ENCODE results near the gene PRR20C.
"Not testable (repeated sequence)": the region's sequence is repeated elsewhere in the genome, so short reads cannot be mapped to it uniquely, and the experiment has no call there.

Gene PRR20C

GRCh38 chr13:57153761-57154160 lies at the start of gene PRR20C:
Gene PRR20C (plus strand): TSS chr13:57154061. CDS start chr13:57154448, 387 bp downstream.
- not testable (repeated sequence) for H3K4me3 Mint-ChIP-seq; H3K27ac Mint-ChIP-seq; H3K36me3 Mint-ChIP-seq; H3K4me1 Mint-ChIP-seq; ATAC-seq; H3K9me3 Mint-ChIP-seq; DNase-seq (ENCODE audit: low spot score in 2 of 2)

GRCh38 chr13:57114945-57115344 lies 38.9 kb upstream of the PRR20C start:
- no peak overlapping the region for H3K27ac Mint-ChIP-seq
- no peak for ATAC-seq

DNA sequence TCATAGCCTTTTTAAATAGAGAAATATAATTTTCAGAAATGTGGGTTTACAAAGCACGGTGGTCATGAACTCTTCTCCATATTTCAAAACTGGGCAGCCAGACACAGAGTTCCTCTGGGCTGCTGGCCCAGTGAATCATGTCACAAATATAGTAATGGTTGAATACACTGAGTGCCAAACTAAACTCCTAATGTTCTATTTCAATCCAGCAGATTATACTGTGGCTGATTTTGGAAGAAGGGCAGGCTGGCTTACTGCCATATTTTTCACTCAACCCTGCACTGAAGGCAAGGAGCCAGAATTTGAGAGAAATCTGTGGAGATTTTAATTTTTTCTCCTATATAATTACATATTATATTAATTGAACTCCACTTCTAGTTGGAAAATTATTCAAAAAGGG lies 30.2 kb upstream of the PRR20C start:
- DNase-seq (ENCODE audit: low spot score in 2 of 2): no peak
- no peak overlapping the region for H3K4me3 Mint-ChIP-seq
- H3K36me3 Mint-ChIP-seq: no peaks in the 10 kb centered on the region
- H3K9me3 Mint-ChIP-seq: peaks cover 3% of the 10 kb centered on the region
- no peak overlapping the region for H3K27ac Mint-ChIP-seq
- no peaks in the 10 kb centered on the region for H3K4me1 Mint-ChIP-seq
- ATAC-seq: no peak

More at GRCh38 chr13:57114945-57115344, 38.9 kb upstream of the PRR20C start:
- Mint-ChIP-seq H3K4me1 (no peaks in the 10 kb centered on the region), H3K4me3 (no peak overlapping the region), H3K36me3 (no peaks in the 10 kb centered on the region), H3K9me3 (peaks cover 36% of the 10 kb centered on the region)
- DNase-seq (ENCODE audit: low spot score in 2 of 2): no peak

DNA sequence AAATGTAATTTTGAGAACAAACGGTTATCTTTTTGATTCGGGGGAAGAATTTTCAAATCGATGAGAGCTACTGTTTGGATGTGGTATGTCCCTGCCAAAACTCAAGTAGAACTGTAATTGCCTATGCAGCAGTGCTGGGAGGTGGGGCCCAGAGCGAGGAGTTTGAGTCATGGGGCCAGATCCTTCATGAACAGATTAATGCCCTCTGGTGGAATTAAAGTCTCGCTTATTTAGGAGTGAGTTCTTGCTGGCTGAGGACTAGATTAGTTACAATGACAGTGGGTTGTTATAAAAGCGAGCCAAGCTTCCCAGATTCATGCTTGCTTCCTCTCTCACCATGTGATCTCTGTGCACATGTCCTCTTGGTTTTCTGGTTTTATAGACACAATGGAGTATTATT lies 25.0 kb upstream of the PRR20C start:
- Mint-ChIP-seq H3K4me3 (no peak overlapping the region), H3K27ac (no peak overlapping the region), H3K9me3 (peaks cover 10% of the 10 kb centered on the region), H3K4me1 (no peaks in the 10 kb centered on the region), H3K36me3 (no peaks in the 10 kb centered on the region)
- ATAC-seq (no peak), DNase-seq (ENCODE audit: low spot score in 2 of 2) (no peak)

GRCh38 chr13:57136093-57136492 lies 17.8 kb upstream of the PRR20C start:
- ATAC-seq: no peak
- Mint-ChIP-seq H3K9me3 (peaks cover 17% of the 10 kb centered on the region), H3K27ac (no peak overlapping the region), H3K4me1 (no peaks in the 10 kb centered on the region), H3K36me3 (no peaks in the 10 kb centered on the region), H3K4me3 (no peak overlapping the region)
- no peak for DNase-seq (ENCODE audit: low spot score in 2 of 2)

DNA sequence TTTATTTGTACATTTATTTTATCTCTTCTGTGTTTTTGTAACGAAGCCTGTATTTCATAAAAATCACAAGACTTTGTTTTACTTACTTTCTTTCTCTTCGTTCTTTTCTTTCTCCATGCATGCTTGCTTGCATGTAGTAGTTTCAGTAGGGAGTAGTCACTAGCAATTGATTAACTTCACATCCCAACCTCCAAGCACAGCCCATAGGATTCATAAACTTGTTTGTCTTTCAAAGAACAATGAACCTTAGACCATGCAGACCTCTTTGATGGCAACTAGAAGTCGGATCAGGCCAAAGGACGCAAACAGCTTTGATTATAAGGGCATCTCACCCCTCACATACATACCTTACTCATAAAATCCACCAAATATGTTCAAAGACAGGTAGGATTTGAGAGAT lies 16.3 kb upstream of the PRR20C start:
- Mint-ChIP-seq H3K36me3 (no peaks in the 10 kb centered on the region), H3K27ac (no peak overlapping the region), H3K4me1 (no peaks in the 10 kb centered on the region), H3K4me3 (no peak overlapping the region), H3K9me3 (peaks cover 13% of the 10 kb centered on the region)
- ATAC-seq: no peak
- no peak for DNase-seq (ENCODE audit: low spot score in 2 of 2)

DNA sequence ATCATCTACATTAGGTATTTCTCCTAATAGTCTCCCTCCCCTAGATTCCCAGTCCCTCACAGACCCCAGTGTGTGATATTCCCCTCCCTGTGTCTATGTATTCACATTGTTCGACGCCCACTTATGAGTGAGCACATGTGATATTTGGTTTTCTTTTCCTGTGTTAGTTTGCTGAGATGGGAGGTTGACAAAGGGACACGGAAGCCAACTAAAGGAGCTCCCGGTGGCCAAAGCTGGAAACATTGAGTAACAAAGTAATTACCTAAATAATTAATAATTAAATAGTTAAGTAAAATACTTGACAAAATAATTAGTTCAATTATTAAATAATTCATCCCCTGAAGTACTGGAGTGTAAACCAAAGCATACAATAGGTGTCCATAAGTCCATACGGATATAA lies 14.9 kb upstream of the PRR20C start:
- Mint-ChIP-seq H3K36me3 (no peaks in the 10 kb centered on the region), H3K27ac (no peak overlapping the region), H3K4me1 (no peaks in the 10 kb centered on the region), H3K4me3 (no peak overlapping the region), H3K9me3 (peaks cover 8% of the 10 kb centered on the region)
- DNase-seq (ENCODE audit: low spot score in 2 of 2): no peak
- no peak for ATAC-seq

GRCh38 chr13:57139781-57140180 lies 14.1 kb upstream of the PRR20C start:
- not testable (repeated sequence) for H3K9me3 Mint-ChIP-seq; H3K4me3 Mint-ChIP-seq; H3K27ac Mint-ChIP-seq; H3K4me1 Mint-ChIP-seq; H3K36me3 Mint-ChIP-seq; ATAC-seq; DNase-seq (ENCODE audit: low spot score in 2 of 2)

DNA sequence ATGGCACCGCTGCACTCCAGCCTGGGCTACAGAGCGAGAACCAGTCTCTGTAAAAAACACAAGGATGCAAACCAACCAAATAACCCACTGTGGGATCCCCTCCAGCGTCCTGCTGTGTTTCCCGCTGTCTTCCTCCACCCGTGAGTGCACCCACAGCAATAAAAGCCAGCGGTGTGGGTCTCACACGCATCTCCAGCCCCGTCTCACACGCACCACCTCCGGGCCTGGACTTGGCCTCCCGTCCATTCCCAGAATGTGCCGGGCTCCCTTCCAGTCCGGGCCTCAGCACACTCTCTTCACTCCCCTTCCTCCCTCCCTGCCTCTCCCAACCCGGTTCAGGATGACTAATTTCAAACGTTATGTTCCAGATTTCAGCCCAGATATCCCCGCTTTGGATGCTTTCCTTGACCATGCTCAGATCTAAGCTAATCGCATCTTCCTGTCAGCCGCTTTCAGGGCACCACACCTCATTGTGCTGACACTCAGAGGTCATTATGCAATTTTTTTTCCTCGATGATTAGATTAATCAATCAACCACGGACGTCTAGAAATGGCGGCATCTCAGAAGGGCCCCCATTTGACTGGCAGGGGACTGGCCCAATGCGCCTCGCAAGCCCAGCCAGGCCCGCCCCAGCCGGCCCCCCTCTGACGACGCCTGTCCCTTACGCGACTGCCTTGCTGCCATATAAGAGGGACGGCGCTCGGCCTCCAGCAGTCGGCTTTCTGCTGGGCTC lies 13.5 kb upstream of the PRR20C start, which contains the start of gene PRR20A:
Gene PRR20A, plus strand, starts transcription at position 684 of the 734 bp plus-strand sequence. CDS start 387 bp downstream, outside the sequence.
- H3K27ac Mint-ChIP-seq; H3K4me1 Mint-ChIP-seq; H3K4me3 Mint-ChIP-seq; H3K9me3 Mint-ChIP-seq; DNase-seq (ENCODE audit: low spot score in 2 of 2); H3K36me3 Mint-ChIP-seq; ATAC-seq: not testable (repeated sequence)

DNA sequence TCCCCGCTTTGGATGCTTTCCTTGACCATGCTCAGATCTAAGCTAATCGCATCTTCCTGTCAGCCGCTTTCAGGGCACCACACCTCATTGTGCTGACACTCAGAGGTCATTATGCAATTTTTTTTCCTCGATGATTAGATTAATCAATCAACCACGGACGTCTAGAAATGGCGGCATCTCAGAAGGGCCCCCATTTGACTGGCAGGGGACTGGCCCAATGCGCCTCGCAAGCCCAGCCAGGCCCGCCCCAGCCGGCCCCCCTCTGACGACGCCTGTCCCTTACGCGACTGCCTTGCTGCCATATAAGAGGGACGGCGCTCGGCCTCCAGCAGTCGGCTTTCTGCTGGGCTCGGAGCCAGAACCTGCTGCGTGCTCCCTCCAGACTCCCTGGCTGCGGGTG lies 6.7 kb upstream of the PRR20C start, which contains the start of gene PRR20B:
Gene PRR20B, plus strand, starts transcription at position 301 of the 400 bp plus-strand sequence. CDS start 387 bp downstream, outside the sequence.
- not testable (repeated sequence) for ATAC-seq; H3K36me3 Mint-ChIP-seq; H3K4me3 Mint-ChIP-seq; H3K27ac Mint-ChIP-seq; DNase-seq (ENCODE audit: low spot score in 2 of 2); H3K4me1 Mint-ChIP-seq; H3K9me3 Mint-ChIP-seq

DNA sequence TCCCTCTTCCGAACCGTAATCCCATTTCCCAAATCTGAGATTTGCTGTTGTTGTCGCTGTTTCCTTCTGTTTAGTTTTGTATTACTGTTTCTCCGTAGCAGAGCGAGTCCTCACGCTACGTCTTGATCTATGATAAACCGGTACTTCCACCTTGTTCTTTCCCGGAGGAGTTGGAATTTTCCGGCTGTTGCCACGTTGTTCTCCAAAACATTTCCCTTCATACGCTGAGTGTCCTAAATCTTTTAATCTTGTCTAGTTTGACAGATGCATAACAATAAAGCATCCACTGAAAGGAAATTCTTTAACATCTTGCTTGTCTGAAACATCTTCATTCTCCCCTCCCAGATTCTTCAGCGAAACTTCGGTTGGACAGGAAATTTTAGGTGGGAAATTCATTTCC lies 5.8 kb upstream of the PRR20C start:
- H3K36me3 Mint-ChIP-seq; H3K4me3 Mint-ChIP-seq; ATAC-seq; H3K9me3 Mint-ChIP-seq; H3K27ac Mint-ChIP-seq; H3K4me1 Mint-ChIP-seq; DNase-seq (ENCODE audit: low spot score in 2 of 2): not testable (repeated sequence)

GRCh38 chr13:57160332-57160731 lies 6.5 kb downstream of the PRR20C start, which contains the start of gene PRR20D:
Gene PRR20D (plus strand): TSS chr13:57160632. CDS start chr13:57161019, 387 bp downstream.
- H3K36me3 Mint-ChIP-seq; ATAC-seq; H3K27ac Mint-ChIP-seq; DNase-seq (ENCODE audit: low spot score in 2 of 2); H3K9me3 Mint-ChIP-seq; H3K4me3 Mint-ChIP-seq; H3K4me1 Mint-ChIP-seq: not testable (repeated sequence)

DNA sequence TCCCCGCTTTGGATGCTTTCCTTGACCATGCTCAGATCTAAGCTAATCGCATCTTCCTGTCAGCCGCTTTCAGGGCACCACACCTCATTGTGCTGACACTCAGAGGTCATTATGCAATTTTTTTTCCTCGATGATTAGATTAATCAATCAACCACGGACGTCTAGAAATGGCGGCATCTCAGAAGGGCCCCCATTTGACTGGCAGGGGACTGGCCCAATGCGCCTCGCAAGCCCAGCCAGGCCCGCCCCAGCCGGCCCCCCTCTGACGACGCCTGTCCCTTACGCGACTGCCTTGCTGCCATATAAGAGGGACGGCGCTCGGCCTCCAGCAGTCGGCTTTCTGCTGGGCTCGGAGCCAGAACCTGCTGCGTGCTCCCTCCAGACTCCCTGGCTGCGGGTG lies 13.0 kb downstream of the PRR20C start, which contains the start of gene PRR20E:
Gene PRR20E, plus strand, starts transcription at position 301 of the 400 bp plus-strand sequence. CDS start 387 bp downstream, outside the sequence.
- DNase-seq (ENCODE audit: low spot score in 2 of 2); H3K27ac Mint-ChIP-seq; H3K36me3 Mint-ChIP-seq; H3K4me1 Mint-ChIP-seq; H3K9me3 Mint-ChIP-seq; ATAC-seq; H3K4me3 Mint-ChIP-seq: not testable (repeated sequence)

- DNase-seq (ENCODE audit: low spot score in 2 of 2): no peak
- H3K4me3 Mint-ChIP-seq: no peak overlapping the region
- no peaks in the 10 kb centered on the region for H3K36me3 Mint-ChIP-seq
- H3K9me3 Mint-ChIP-seq: no peaks in the 10 kb centered on the region
- ATAC-seq: no peak
- no peaks in the 10 kb centered on the region for H3K4me1 Mint-ChIP-seq
- H3K27ac Mint-ChIP-seq: no peak overlapping the region
Observed at GRCh38 chr13:57191667-57192066, 37.8 kb downstream of the PRR20C start.

Measured in stimulated activated effector memory CD8-positive, alpha-beta T cell treated with anti-CD3 and anti-CD28 coated beads, Interleukin-12 subunit alpha, Interleukin-12 subunit beta, amount 100 ng/mL, for 72 hours (primary cell).